K562 (cell line): ENCODE data around the gene AHCYL2. TPM values are rescaled to one million over a fixed set of nuclear protein-coding genes. Genes with fewer than 3 reads are reported as not detected.

Experiments used
- ATAC-seq: fragments of 200-7000 bp; cut with Tn5 transposase; 3 replicates; pipeline ENCODE4 v1.9.1; 2020; ENCODE audit warnings: moderate library complexity
- BruUV-seq: library from RNA; stranded (reverse); fragments of 400-500 nt; replicated peaks from 2 replicates; lab custom pipeline; 2021; lab: Mats Ljungman, UMichigan
- CTCF ChIA-PET: fragments of 300-600 bp; formaldehyde crosslinking; extraction: SDS; loops from one replicate; lab custom pipeline; 2021; ENCODE audit warnings: low intra/inter-chr PET ratio; lab: Yijun Ruan, JAX
- POLR2A ChIA-PET: fragments of 300-600, 350-650 bp; sonication (Branson Sonifier 250); formaldehyde crosslinking; extraction: SDS; loops from one replicate; lab custom pipeline; 2021; ENCODE audit warnings: antibody characterized with exemption, inconsistent platforms; lab: Yijun Ruan, JAX
- DNase-seq, 4 experiments: peaks; one replicate each; pipeline versions ENCODE4 v3.0.0 to v3.0.0-alpha.2; 2011 to 2018; ENCODE audit warnings: low spot score in 3 of 4, mixed read lengths in 3 of 4; ENCODE audit errors: extremely low read depth in 1 of 4
- FAIRE-seq: peaks from 2 replicates; lab custom pipeline; 2011; peaks lifted over from hg19 to GRCh38; lab: Jason Lieb, UNC
- H2AFZ ChIP-seq: 2 replicates; pipeline ENCODE4 v1.6.0; 2011; ENCODE audit warnings: low read depth, low read length, control low read depth, inconsistent platforms
- H3K27ac ChIP-seq: fragments of 200-600 bp; 3 replicates; pipeline ENCODE4 v1.8.0; 2011; ENCODE audit warnings: low read depth, mild to moderate bottlenecking, control low read depth, inconsistent platforms, low read length, moderate library complexity, mixed read lengths; ENCODE audit errors: extremely low read depth
- H3K27me3 ChIP-seq, 2 experiments: fragments of 300-600 bp in 1 of 2; 2 replicates in 1 of 2; 3 replicates in 1 of 2; pipeline versions ENCODE4 v1.6.0 to v1.8.0; 2011; ENCODE audit warnings: inconsistent platforms in 2 of 2, low read length in 2 of 2, mild to moderate bottlenecking in 1 of 2, mixed read lengths in 1 of 2, moderate library complexity in 1 of 2; ENCODE audit not compliant: control insufficient read depth in 2 of 2, insufficient read depth in 2 of 2
- H3K36me3 ChIP-seq: fragments of 300-600 bp; 3 replicates; pipeline ENCODE4 v1.8.0; 2011; ENCODE audit warnings: mild to moderate bottlenecking, low read length, inconsistent platforms; ENCODE audit not compliant: control insufficient read depth, insufficient read depth
- H3K4me1 ChIP-seq, 2 experiments: fragments of 200-600 bp in 1 of 2; replicated peaks in 1 of 2; 2 replicates in 1 of 2; 3 replicates in 1 of 2; pipeline versions ENCODE4 v1.5.1 to v1.8.0; 2011; ENCODE audit warnings: inconsistent platforms in 2 of 2, low read length in 2 of 2, mild to moderate bottlenecking in 1 of 2, mixed read lengths in 1 of 2, moderate library complexity in 1 of 2; ENCODE audit not compliant: control insufficient read depth in 2 of 2, insufficient read depth in 2 of 2
- H3K4me2 ChIP-seq: 2 replicates; pipeline ENCODE4 v1.6.1; 2011; ENCODE audit warnings: low read length, control low read depth, inconsistent platforms, mixed read lengths; ENCODE audit not compliant: insufficient read depth
- H3K4me3 ChIP-seq: fragments of 200-600 bp; sonication (generic), shearing (Covaris generic); 2 replicates; pipeline ENCODE4 v1.5.1; 2016; ENCODE audit warnings: control low read depth, inconsistent platforms
- H3K79me2 ChIP-seq: fragments of 200-600 bp; 3 replicates; pipeline ENCODE4 v1.8.0; 2011; ENCODE audit warnings: low read length, inconsistent platforms; ENCODE audit not compliant: control insufficient read depth, insufficient read depth
- H3K9ac ChIP-seq, 2 experiments: 2 replicates each; pipeline versions ENCODE4 v1.6.0 to v1.6.1; 2011; ENCODE audit warnings: low read depth in 2 of 2, low read length in 2 of 2, control low read depth in 1 of 2, inconsistent platforms in 1 of 2, mild to moderate bottlenecking in 1 of 2, mixed read lengths in 1 of 2; ENCODE audit not compliant: insufficient read depth in 1 of 2
- H3K9me1 ChIP-seq: one replicate; pipeline ENCODE4 v1.6.0; 2011; ENCODE audit warnings: inconsistent platforms, mild to moderate bottlenecking, low read length, moderate library complexity; ENCODE audit not compliant: control insufficient read depth, insufficient read depth
- H3K9me3 ChIP-seq: replicated peaks from 2 replicates; pipeline ENCODE4 v1.5.1; 2011; ENCODE audit warnings: low read depth, low read length, inconsistent platforms; ENCODE audit not compliant: control insufficient read depth, insufficient read depth
- H4K20me1 ChIP-seq: replicated peaks from 2 replicates; pipeline ENCODE4 v1.6.1; 2011; ENCODE audit warnings: low read length, inconsistent platforms, mixed read lengths; ENCODE audit not compliant: control insufficient read depth, insufficient read depth
- ARHGAP35 ChIP-seq: fragments of 450-650 bp; IDR thresholded peaks from 2 replicates; pipeline ENCODE4 v1.6.1; 2018; ENCODE audit not compliant: partially characterized antibody
- CBX5 ChIP-seq: IDR thresholded peaks from 2 replicates; pipeline ENCODE4 v1.6.1; 2014; ENCODE audit warnings: low read depth, borderline replicate concordance
- DIDO1 ChIP-seq: fragments of 450-650 bp; IDR thresholded peaks from 2 replicates; pipeline ENCODE4 v1.6.1; 2016; ENCODE audit warnings: low read depth, missing biosample characterization, missing genetic modification characterization
- HDAC3 ChIP-seq: fragments of 450-650 bp; IDR thresholded peaks from 2 replicates; pipeline ENCODE4 v1.6.1; 2018; ENCODE audit warnings: borderline replicate concordance, mild to moderate bottlenecking, moderate library complexity; ENCODE audit not compliant: partially characterized antibody
- MED1 ChIP-seq: sonication (generic); formaldehyde crosslinking; IDR thresholded peaks from 2 replicates; pipeline ENCODE4 v1.8.1; 2023; ENCODE audit warnings: missing genetic modification reagents, borderline replicate concordance
- PBX2 ChIP-seq, 2 experiments: IDR thresholded peaks in 1 of 2; conservative IDR thresholded peaks in 1 of 2; 2 replicates each; pipeline ENCODE4 v1.6.1; 2016; ENCODE audit warnings: low read depth in 2 of 2, mild to moderate bottlenecking in 1 of 2, missing compliant biosample characterization in 1 of 2, missing genetic modification characterization in 1 of 2, moderate library complexity in 1 of 2
- RBM15 ChIP-seq: fragments of 200-400 bp; formaldehyde crosslinking; IDR thresholded peaks from 2 replicates; pipeline ENCODE4 v1.6.1; 2018; ENCODE audit warnings: mild to moderate bottlenecking, low read length, moderate library complexity; ENCODE audit not compliant: insufficient read depth
- RUNX1 ChIP-seq: sonication (generic); IDR thresholded peaks from 2 replicates; pipeline ENCODE4 v1.6.1; 2016; ENCODE audit warnings: antibody characterized with exemption, low read depth
- SP1 ChIP-seq: sonication (generic); formaldehyde crosslinking; IDR thresholded peaks from 2 replicates; pipeline ENCODE4 v1.8.1; 2022; ENCODE audit warnings: mild to moderate bottlenecking, missing genetic modification reagents
- SREBF2 ChIP-seq: sonication (generic); formaldehyde crosslinking; IDR thresholded peaks from 2 replicates; pipeline ENCODE4 v1.4.0; 2020; ENCODE audit warnings: mild to moderate bottlenecking, missing genetic modification reagents
- WGBS: fragments of 100-300 bp; shearing (Covaris generic); methylation state at CpG from one replicate; pipeline ENCODE4 v1.1.6; 2016; ENCODE audit warnings: low coverage, mixed read lengths; ENCODE audit not compliant: insufficient coverage; ENCODE audit errors: missing lambda C conversion rate; 5-methylcytosine and 5-hydroxymethylcytosine counted together
- in situ Hi-C: fragments of 300-500 bp; cut with MboI; formaldehyde crosslinking; loops from 4 replicates; pipeline ENCODE4 v1.15.0; 2018; ENCODE audit warnings: inconsistent platforms, mixed read lengths
- intact Hi-C: fragments of 100-400 bp; cut with micrococcal nuclease; formaldehyde crosslinking; loops from 2 replicates; pipeline ENCODE4 v1.14.2; 2022
- polyA plus RNA-seq, 8 experiments: library from polyadenylated mRNA; depleted of rRNA in 4 of 8; stranded (reverse) in 5 of 8; unstranded in 3 of 8; fragments of >200 nt; fragmentation: Nextera tagmentation in 2 of 8; fragmentation: Illumina TruSeq in 1 of 8; extraction: Ambion mirVana in 2 of 8; extraction: Trizol in 1 of 8; gene quantifications; 2 replicates each; pipeline versions ENCODE4 v1.2.1 to v1.2.3, GENCODE V29; 2011 to 2014; ENCODE audit warnings: inconsistent platforms in 1 of 8, missing spikeins in 1 of 8
- total RNA-seq, 7 experiments: library from RNA; depleted of rRNA in 6 of 7; stranded (reverse); fragments of >200 nt in 6 of 7; fragmentation: Illumina TruSeq in 2 of 7; extraction: Trizol in 2 of 7; gene quantifications; 2 replicates each; pipeline versions ENCODE4 v1.2.1 to v1.2.3, GENCODE V29; 2011 to 2021; ENCODE audit warnings: low replicate concordance in 1 of 7
- TF ChIP-seq, protein P1 (sequence below): sonication (generic); formaldehyde crosslinking; IDR thresholded peaks from 2 replicates; pipeline ENCODE4 v1.8.1; 2023; ENCODE audit warnings: mild to moderate bottlenecking, missing genetic modification reagents
- TF ChIP-seq, protein P2 (sequence below), 2 experiments: fragments of 200-800 bp in 1 of 2; sonication (Bioruptor generic) in 1 of 2; sonication (generic) in 1 of 2; formaldehyde crosslinking in 1 of 2; IDR thresholded peaks in 1 of 2; conservative IDR thresholded peaks in 1 of 2; 2 replicates each; pipeline versions ENCODE4 v1.5.0 to v1.6.1; 2016 to 2020; ENCODE audit warnings: missing compliant biosample characterization in 1 of 2, missing genetic modification characterization in 1 of 2, missing genetic modification reagents in 1 of 2

The AHCYL2 gene
- total and polyA plus RNA-seq, 9 of the 15 experiments (the other 6 are each of a cell fraction or from before 2014, with no cell fraction given), result 0.93 to 10.5 (median 5.2) TPM

- in situ Hi-C loops, result no loop called here
Measured at GRCh38 chr7:129313282-129313681, 88.5 kb downstream of the AHCYL2 start.

More at GRCh38 chr7:129313282-129313681, 88.5 kb downstream of the AHCYL2 start:
- H2AFZ ChIP-seq, result no peak overlapping the region
- DNase-seq (no peak), ATAC-seq (no peak), FAIRE-seq (no peak)
- intact Hi-C loops, result no loop called here
- no peaks in the 10 kb centered on the region for H3K79me2 ChIP-seq
- H3K9ac ChIP-seq, result no peak overlapping the region
- H3K9me1 ChIP-seq, result no peaks in the 10 kb centered on the region
- TF ChIP-seq HDAC3 (no peak), DIDO1 (no peak), CBX5 (no peak), RUNX1 (no peak), PBX2 (CRISPR knock-in tag; IDR thresholded peaks at IDR 0.05; ENCODE audit: low read depth) (no peak), PBX2 (tag; conservative IDR thresholded peaks at IDR 0.05; ENCODE audit: low read depth) (no peak), ARHGAP35 (no peak), SREBF2 (CRISPR knock-in tag) (no peak), MED1 (CRISPR knock-in tag) (no peak), SP1 (CRISPR knock-in tag) (no peak), RBM15 (no peak)
- TF ChIP-seq, protein P1, sequence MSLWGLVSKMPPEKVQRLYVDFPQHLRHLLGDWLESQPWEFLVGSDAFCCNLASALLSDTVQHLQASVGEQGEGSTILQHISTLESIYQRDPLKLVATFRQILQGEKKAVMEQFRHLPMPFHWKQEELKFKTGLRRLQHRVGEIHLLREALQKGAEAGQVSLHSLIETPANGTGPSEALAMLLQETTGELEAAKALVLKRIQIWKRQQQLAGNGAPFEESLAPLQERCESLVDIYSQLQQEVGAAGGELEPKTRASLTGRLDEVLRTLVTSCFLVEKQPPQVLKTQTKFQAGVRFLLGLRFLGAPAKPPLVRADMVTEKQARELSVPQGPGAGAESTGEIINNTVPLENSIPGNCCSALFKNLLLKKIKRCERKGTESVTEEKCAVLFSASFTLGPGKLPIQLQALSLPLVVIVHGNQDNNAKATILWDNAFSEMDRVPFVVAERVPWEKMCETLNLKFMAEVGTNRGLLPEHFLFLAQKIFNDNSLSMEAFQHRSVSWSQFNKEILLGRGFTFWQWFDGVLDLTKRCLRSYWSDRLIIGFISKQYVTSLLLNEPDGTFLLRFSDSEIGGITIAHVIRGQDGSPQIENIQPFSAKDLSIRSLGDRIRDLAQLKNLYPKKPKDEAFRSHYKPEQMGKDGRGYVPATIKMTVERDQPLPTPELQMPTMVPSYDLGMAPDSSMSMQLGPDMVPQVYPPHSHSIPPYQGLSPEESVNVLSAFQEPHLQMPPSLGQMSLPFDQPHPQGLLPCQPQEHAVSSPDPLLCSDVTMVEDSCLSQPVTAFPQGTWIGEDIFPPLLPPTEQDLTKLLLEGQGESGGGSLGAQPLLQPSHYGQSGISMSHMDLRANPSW, result no peak
- TF ChIP-seq, protein P2, sequence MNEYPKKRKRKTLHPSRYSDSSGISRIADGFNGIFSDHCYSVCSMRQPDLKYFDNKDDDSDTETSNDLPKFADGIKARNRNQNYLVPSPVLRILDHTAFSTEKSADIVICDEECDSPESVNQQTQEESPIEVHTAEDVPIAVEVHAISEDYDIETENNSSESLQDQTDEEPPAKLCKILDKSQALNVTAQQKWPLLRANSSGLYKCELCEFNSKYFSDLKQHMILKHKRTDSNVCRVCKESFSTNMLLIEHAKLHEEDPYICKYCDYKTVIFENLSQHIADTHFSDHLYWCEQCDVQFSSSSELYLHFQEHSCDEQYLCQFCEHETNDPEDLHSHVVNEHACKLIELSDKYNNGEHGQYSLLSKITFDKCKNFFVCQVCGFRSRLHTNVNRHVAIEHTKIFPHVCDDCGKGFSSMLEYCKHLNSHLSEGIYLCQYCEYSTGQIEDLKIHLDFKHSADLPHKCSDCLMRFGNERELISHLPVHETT (CRISPR knock-in tag; conservative IDR thresholded peaks at IDR 0.05 in 1 of 2, IDR thresholded peaks at IDR 0.05 in 1 of 2), result no peak
- H4K20me1 ChIP-seq, result no peaks in the 10 kb centered on the region
- H3K4me1 ChIP-seq, result no peaks in the 10 kb centered on the region
- H3K9me3 ChIP-seq, result no peaks in the 10 kb centered on the region
- POLR2A ChIA-PET, result no interaction called here
- WGBS, result 20% methylated on average over 3 of the region's 3 CpGs
- H3K27me3 ChIP-seq, result 0 out of 5 replicates have a peak, but pooled peaks cover 2 to 4% of the 10 kb centered on the region in 2 experiments
- no peak overlapping the region for H3K27ac ChIP-seq
- CTCF ChIA-PET, result no interaction called here
- H3K4me2 ChIP-seq, result no peak overlapping the region
- BruUV-seq, result no TSS peak
- no peak overlapping the region for H3K4me3 ChIP-seq
- no peaks in the 10 kb centered on the region for H3K36me3 ChIP-seq
